GM19372 (cell line): ENCODE results near the gene ZNF318.
"Not testable (repeated sequence)": the region's sequence is repeated elsewhere in the genome, so short reads cannot be mapped to it uniquely, and the experiment has no call there.

ENCODE experiments used
- ATAC-seq: cut with Tn5 transposase; IDR thresholded peaks from one replicate; pipeline ENCODE4 v1.9.1; 2021; ENCODE audit warnings: mild to moderate bottlenecking, low read depth, moderate library complexity; ENCODE audit not compliant: unreplicated experiment

ZNF318 gene

DNA sequence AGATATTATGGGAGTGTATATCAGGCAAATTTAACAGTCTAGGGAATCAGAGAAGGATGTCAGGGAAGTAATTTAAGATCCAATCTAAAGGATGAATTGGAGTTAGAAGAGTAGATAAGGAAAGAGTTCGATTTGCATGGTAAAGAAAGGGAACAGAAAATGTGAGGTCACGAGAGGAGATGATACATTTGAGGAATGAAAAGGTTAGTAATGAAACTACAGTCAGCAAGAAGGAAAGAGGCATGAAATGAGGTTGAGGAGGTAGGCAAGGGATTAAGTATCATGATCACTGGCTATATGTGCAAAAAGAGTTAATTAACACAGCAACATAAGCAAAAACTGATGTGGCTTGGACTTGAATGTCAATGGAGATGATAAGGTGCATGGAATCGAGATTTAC, 22.4 kb downstream of the ZNF318 start:
- no peak for ATAC-seq

DNA sequence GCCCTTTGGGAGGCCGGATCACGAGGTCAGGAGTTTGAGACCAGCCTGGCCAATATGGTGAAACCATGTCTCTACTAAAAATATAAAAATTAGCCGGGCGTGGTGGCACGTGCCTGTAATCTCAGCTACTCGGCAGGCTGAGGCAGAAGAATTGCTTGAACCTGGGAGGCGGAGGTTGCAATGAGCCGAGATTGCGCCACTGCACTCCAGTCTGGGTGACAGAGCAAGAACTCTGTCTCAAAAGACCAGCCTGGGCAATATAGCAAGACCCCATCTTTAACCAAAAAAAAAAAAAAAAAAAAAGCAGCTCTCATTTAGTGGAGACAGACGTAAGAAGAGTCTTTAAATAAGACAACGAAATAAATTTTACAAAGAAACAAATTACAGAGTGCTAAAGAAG, 23.2 kb downstream of the ZNF318 start:
- not testable (repeated sequence) for ATAC-seq

GRCh38 chr6:43339168-43339567, 30.3 kb downstream of the ZNF318 start:
- peak; percentile 81 for ATAC-seq

DNA sequence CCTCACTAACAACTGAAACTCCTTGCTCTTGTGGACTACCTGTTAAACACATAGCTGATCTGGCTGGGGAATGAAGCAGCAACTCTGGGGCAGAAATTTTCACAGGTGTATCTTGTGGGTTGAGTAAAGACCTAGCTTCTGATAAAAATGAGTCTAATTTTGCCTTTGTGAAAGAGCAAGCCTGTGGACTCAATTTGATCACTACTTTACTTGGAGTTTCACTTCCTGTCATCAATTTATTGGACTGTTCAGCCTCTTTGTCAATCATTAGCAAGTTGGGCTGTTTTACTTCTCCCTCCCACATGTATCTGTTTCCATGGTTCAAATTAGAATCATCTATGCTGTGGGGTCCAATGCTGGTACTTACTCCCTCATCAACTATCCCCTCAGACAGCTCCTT, 31.2 kb downstream of the ZNF318 start:
- ATAC-seq = peak; percentile 51

- no peak for ATAC-seq
Observed at GRCh38 chr6:43336382-43336781, 33.1 kb downstream of the ZNF318 start.

- no peak for ATAC-seq
Observed at GRCh38 chr6:43335469-43335868, 34.0 kb downstream of the ZNF318 start.

DNA sequence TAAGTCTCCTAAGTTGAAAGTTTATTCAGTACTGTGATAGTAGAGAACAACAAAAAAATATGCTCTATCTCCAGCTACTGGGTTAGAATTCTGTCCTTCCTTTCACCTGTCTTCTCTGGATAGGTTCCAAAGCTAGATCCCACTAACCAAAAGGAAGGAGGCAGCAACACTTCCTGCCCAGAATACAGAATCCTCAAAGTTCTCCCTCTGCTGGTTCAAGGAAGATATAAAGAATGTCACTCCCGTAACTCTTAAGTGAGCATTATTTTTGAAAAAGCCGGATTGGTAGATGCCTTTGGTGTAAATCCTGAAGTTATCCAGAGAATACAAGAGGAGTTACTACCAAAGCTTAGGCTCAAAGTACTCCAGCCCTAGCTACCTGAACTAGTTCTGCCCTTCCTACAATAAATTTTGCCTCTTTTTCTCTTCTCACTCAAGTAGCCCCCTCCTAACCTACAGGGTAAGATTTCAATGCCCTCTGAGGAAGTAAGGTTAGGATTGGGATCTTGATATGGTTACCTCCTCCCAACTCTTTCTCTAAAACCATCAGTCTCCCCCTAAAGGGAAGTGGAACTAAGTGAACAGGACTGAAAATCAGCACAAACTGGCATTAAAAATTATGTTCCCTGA, 34.9 kb downstream of the ZNF318 start:
- no peak for ATAC-seq

DNA sequence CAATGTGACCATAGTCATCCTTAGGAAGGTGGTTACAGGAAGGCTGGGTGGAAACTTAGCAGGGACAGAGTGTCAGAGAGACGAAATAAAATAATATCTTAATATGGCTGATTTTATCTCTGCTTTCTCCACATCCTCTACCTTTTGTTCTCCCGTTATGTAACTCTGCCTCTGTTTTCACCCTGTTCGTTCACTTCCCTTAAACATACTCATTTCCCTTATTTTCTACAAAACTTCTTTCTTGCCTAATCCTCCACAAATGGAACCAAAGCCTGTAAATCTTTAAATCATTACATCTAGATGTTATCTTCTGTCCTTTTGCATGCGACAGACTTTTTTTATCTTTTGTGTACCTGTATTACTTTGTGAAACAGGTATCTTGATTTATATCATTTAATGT, 37.6 kb downstream of the ZNF318 start:
- ATAC-seq = no peak

GRCh38 chr6:43331470-43331869, 38.0 kb downstream of the ZNF318 start:
- no peak for ATAC-seq

GRCh38 chr6:43328528-43328927, 40.9 kb downstream of the ZNF318 start:
- ATAC-seq = no peak

DNA sequence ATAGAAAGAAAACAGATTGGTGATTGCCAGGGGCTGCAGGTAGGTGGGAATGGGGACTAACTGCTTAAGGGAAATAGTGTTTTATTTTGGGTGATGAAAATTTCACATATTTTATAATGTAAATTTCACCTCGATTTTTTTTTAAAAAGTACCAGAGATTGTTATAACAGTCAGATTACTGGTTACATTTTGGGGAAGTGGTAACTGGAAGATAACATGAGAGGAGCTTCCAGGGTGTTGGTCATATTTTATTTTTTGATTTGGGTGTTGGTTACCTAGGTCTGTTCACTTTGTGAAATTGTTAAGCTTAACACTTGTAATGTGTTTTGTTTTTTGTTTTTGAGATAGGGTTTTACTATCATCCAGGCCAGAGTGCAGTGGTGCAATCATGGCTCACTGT, 43.6 kb downstream of the ZNF318 start:
- no peak for ATAC-seq

DNA sequence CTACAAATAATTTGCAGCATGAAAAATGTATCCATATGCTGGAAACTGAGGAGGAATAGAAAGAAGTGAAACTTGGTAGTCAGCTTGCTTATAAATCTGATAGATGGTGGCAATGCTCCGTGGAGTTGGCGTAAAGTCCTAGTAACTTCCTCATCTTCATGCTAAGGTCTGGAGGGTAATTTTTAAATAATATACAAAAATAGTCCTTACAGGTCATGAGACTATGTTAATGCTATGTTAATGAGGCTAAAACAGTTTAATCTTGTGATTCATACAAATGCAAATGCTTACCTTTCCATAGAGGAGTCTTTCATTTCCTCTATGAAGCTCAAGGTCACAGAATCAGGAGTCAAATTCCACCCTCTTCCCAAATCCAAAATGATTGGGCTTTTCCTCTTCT, 51.4 kb downstream of the ZNF318 start:
- ATAC-seq = no peak

DNA sequence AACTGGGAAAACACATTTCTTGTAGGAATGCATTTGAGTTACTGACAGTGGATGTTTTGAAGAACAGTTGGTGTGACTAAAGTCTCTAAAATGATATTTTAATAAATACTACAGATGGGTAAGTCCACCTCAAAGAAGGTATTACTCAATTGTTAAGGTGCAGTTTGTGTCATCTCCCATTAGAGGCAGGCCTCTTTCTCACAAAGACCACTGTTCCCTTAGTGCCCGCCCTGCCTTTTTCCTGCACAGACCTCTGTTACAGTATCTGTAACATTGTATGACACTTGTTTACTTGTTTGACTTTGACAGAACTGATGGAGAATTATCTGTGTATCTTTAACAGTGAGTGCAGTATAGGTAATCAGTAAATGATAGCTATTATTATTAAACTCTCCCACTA, 55.6 kb downstream of the ZNF318 start:
- no peak for ATAC-seq

DNA sequence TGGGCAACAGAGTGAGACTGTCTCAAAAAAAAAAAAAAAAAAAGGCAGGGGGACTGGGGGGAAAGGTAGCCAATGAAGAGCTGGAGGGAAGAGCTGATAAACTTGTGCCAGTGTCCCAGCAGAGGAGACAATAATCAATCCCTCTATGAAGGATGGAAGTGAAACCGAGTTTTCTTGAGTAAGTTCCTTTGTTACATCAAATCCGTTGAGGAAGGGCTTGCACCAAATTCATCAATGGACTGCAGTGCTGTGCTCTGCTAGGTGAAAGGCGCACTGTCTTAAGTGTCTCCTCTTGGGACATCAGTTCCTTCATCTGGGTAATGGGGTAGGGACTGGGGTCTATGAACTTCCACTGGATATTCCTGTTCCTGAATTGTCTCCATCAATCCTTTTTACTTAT, 57.8 kb downstream of the ZNF318 start:
- no peak for ATAC-seq

DNA sequence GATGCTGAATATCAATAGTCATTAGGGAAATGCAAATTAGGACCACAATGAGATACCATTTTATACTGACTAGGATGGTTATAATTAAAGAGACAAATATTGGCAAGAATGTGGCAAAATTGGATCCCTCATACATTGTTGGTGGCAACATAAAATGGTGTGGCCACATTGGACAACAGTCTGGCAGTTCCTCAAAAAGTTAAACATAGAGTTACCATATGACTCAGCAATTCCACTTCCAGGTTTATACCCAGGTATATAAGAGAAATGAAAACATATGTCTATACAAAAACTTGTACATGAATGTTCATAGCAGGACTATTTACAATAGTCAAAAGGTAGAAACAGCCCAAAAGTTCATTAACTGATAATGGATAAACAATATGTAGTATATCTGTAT, 58.8 kb downstream of the ZNF318 start:
- ATAC-seq = no peak

- no peak for ATAC-seq
Observed at GRCh38 chr6:43310134-43310533, 59.3 kb downstream of the ZNF318 start.

GRCh38 chr6:43308990-43309477, 60.4 kb downstream of the ZNF318 start:
- ATAC-seq = no peak

- no peak for ATAC-seq
Observed at GRCh38 chr6:43308101-43308989, 61.1 kb downstream of the ZNF318 start, which contains the start of gene CRIP3. CRIP3 (minus strand) TSS chr6:43308826; CDS start chr6:43308792, 34 bp downstream.

DNA sequence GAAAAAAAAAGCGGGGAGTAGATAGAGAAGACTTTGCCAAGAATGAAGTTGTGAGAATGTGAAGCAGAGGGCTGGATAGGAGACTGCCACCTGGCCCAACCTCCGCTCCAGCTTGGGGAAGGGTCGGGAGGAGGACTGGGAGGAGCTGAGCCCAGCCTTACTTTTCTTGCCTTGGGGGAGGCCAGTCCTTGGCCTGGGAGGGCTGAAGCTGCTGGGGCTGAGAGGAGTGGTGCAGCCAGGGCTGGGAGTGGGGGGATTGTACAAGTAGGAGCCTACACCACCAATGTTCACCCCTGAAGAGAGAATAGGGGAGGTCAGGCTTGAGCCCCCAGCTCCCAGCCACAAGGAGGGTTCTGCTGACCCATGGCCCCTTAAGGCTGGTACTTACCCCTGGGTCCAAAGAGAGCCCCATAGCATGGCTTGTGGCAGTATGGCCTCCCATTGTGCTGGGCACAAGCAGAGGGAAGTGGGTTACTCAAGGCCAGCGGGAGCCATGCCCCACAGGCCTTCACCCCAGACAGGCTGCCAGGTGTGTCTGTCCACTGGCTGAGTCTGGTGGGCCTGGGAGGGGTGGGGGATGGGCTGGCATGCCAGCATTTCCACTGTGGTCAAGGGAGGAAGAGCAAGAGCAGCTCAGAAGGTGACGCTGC, 61.9 kb downstream of the ZNF318 start:
- no peak for ATAC-seq

GRCh38 chr6:43306086-43306485, 63.4 kb downstream of the ZNF318 start:
- ATAC-seq = no peak

GRCh38 chr6:43304882-43305281, 64.6 kb downstream of the ZNF318 start:
- ATAC-seq = no peak
